GM12873 (cell line): Measurements from ENCODE around the gene SSR2.
A peak's percentile ranks its signal among the peaks of the same experiment; 100 is the strongest.

Source experiments
- TF ChIP-seq, protein P1 (sequence below): IDR thresholded peaks from 2 replicates; pipeline ENCODE4 v1.5.1; 2012; ENCODE audit warnings: low read depth, mild to moderate bottlenecking, moderate library complexity, low read length, control low read depth; ENCODE audit not compliant: insufficient read depth; ENCODE audit errors: missing control alignments

Gene SSR2

GRCh38 chr1:156001021-156001661 lies 19.6 kb downstream of the SSR2 start:
- TF ChIP-seq, protein P1, sequence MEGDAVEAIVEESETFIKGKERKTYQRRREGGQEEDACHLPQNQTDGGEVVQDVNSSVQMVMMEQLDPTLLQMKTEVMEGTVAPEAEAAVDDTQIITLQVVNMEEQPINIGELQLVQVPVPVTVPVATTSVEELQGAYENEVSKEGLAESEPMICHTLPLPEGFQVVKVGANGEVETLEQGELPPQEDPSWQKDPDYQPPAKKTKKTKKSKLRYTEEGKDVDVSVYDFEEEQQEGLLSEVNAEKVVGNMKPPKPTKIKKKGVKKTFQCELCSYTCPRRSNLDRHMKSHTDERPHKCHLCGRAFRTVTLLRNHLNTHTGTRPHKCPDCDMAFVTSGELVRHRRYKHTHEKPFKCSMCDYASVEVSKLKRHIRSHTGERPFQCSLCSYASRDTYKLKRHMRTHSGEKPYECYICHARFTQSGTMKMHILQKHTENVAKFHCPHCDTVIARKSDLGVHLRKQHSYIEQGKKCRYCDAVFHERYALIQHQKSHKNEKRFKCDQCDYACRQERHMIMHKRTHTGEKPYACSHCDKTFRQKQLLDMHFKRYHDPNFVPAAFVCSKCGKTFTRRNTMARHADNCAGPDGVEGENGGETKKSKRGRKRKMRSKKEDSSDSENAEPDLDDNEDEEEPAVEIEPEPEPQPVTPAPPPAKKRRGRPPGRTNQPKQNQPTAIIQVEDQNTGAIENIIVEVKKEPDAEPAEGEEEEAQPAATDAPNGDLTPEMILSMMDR, result no peak

GRCh38 chr1:155999964-156000363 lies 20.8 kb downstream of the SSR2 start:
- TF ChIP-seq, protein P1, result no peak

DNA sequence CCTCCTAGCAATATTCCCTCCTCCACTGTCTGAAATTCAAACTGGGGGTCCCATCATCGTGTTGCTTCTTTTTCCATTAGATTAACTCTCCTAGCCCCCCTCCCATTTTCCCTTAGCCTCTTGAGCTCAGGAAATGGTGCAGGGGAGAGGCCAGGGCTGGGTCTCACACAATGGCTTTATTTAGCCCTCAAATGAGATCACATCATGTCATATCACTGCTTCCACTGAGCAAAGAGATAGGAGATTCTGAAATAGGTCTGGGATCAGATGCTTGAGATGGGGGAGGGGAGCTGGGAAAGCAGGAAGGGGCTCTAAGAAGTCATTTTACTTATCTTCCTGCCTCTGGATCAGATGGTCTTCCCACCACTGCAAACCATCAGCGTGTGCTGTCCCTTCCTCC lies 24.6 kb downstream of the SSR2 start:
- TF ChIP-seq, protein P1, result no peak

DNA sequence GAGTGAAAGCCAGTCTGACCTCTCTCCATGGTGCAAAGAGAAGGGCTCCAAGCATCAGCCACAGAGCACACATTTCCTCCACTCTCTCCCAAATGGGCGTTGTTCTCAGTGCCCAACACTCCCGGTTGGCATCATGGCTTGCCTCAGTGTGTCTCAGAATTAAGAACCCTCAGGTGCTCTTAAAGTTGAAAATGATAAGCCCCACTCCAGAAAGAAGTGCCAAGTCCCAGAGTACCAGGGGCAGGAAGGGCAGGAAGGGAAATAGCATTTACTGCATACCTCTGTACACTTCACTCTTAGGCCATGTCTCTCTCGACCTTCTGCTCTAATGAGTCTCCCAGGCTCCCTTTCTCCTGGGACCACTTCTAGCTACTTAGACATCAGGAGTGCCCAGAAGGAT lies 27.2 kb downstream of the SSR2 start:
- TF ChIP-seq, protein P1, result no peak

- TF ChIP-seq, protein P1, result no peak
Measured at GRCh38 chr1:155990005-155990739, 30.6 kb downstream of the SSR2 start.

- TF ChIP-seq, protein P1, result peak; percentile 100
Measured at GRCh38 chr1:155989242-155990004, 31.3 kb downstream of the SSR2 start.

DNA sequence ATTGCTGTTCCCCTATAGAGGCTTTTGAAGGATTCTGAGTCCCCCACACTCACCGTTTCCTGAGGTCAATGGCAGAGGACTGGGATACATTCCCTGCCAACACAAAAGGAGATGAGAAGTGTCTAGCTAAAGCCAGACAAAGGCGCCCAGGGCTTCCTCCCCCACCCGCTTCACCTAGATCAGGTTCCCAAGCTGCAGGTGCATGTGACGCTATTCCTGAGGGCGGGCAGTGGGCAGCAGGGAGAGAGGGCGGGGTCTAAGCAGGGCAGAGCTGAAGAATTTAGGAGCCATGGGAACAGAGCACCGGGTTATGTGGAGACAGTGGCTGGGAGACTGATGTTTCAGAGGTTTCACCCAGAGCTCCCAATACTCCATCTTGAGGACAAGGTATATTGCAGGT lies 36.4 kb downstream of the SSR2 start:
- TF ChIP-seq, protein P1, result no peak
